Measurements from ENCODE around the gene ATRN. TPM values are rescaled to one million over a fixed set of nuclear protein-coding genes. Genes with fewer than 3 reads are reported as not detected.

The ATRN gene
- total RNA-seq, 1 donor from 2014 or later: 21.4 TPM

DNA sequence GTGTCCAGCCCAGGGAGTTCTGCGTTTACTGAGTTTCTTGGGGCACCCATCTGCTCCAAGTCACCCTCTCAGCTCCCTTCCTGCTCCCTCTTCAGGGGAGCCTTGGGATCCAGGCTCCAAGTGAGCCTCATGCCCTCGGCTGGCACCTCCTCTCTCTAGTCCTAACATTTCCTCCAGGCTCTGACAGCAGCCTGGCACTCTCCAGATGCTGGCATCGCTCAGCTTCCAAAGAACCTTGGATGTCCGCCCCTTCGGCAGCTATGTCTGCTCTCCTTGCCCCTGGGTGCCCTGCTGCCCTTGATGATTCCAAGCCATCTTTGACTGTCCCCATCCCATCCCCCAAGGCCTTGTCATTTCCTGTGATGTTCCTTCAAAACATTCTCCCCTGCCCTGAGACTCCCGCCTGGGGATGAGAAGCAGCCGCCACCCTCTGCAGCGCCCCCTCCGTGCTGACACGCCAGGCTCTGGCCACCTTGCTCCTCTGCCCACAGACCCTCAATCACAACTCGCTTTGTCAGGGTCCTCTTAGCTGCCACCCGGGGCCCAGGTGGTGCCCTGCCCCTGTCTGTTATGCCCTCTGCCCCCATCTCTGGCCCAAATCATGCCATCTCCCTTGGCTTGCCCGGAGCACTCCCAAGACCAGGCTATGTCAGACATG, 199.0 kb downstream of the ATRN start:
- Histone ChIP-seq H3K4me1 (ENCODE audit: control insufficient read depth in 3 of 3, insufficient read depth in 3 of 3, low read length in 3 of 3) (no peaks in the 10 kb centered on the region), H3K27ac (ENCODE audit: low read depth, low read length) (no peak overlapping the region), H3K9ac (ENCODE audit: low read depth in 1 of 3, low read length in 3 of 3) (no peak overlapping the region), H3K36me3 (ENCODE audit: control insufficient read depth in 3 of 3, insufficient read depth in 3 of 3, low read length in 3 of 3) (no peaks in the 10 kb centered on the region), H3K4me3 (ENCODE audit: low read length in 3 of 3) (no peak overlapping the region), H3K9me3 (ENCODE audit: control insufficient read depth in 3 of 3, low read length in 3 of 3) (no peaks in the 10 kb centered on the region), H3K27me3 (ENCODE audit: control insufficient read depth in 3 of 3, insufficient read depth in 3 of 3, low read length in 3 of 3) (peaks cover 2 to 26% (median 22%) of the 10 kb centered on the region in 3 donors)

DNA sequence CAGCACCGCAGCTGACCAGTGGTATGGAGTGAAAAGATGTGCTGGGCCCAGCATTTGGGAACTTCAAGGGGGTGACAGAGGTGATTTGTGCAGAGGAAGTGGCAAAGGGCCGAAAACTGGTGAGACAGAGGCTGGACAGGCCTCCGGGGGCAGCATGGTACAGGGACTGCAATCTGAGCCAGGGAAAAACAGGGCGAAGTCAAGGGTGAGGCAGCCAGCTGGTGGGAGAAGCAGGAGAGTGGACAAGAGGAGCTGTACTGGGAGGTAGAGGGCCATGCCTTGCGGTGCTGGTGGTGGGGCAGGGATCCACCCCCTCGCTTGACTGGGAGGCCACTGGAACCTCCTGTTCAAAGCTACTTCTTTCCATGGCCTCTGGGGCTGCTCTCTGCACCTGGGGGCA, 199.7 kb downstream of the ATRN start:
- Histone ChIP-seq H3K27ac (ENCODE audit: low read depth, low read length) (no peak overlapping the region), H3K9me3 (ENCODE audit: control insufficient read depth in 3 of 3, low read length in 3 of 3) (no peaks in the 10 kb centered on the region), H3K4me1 (ENCODE audit: control insufficient read depth in 3 of 3, insufficient read depth in 3 of 3, low read length in 3 of 3) (no peaks in the 10 kb centered on the region), H3K36me3 (ENCODE audit: control insufficient read depth in 3 of 3, insufficient read depth in 3 of 3, low read length in 3 of 3) (no peaks in the 10 kb centered on the region), H3K4me3 (ENCODE audit: low read length in 3 of 3) (no peak overlapping the region), H3K27me3 (ENCODE audit: control insufficient read depth in 3 of 3, insufficient read depth in 3 of 3, low read length in 3 of 3) (peaks cover 3 to 27% (median 24%) of the 10 kb centered on the region in 3 donors), H3K9ac (ENCODE audit: low read depth in 1 of 3, low read length in 3 of 3) (no peak overlapping the region)

DNA sequence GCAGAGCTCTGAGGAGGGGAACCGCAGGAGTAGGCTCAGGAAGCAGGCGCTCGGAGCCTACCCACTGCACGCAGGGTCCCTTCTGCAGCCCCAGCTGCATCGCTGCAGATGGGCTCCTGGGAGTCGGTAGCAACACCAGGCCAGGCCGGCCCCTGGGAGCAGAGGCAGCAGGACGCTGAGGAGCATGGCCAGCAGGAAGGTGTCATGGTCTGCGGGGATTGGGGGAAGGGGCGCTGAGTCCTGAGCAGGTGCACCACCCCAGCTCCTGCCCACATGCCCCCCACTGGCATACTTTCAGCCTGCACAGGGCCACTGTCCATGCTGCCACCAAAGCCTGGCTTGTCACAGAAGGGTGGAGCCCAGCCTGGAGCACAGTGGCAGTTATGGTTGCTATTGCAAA, 200.1 kb downstream of the ATRN start:
- Histone ChIP-seq H3K27ac (ENCODE audit: low read depth, low read length) (no peak overlapping the region), H3K9ac (ENCODE audit: low read depth in 1 of 3, low read length in 3 of 3) (no peak overlapping the region), H3K27me3 (ENCODE audit: control insufficient read depth in 3 of 3, insufficient read depth in 3 of 3, low read length in 3 of 3) (peaks cover 3 to 26% (median 24%) of the 10 kb centered on the region in 3 donors), H3K9me3 (ENCODE audit: control insufficient read depth in 3 of 3, low read length in 3 of 3) (no peaks in the 10 kb centered on the region), H3K4me1 (ENCODE audit: control insufficient read depth in 3 of 3, insufficient read depth in 3 of 3, low read length in 3 of 3) (no peaks in the 10 kb centered on the region), H3K4me3 (ENCODE audit: low read length in 3 of 3) (no peak overlapping the region), H3K36me3 (ENCODE audit: control insufficient read depth in 3 of 3, insufficient read depth in 3 of 3, low read length in 3 of 3) (peaks cover 0 to under 1% (median 0%) of the 10 kb centered on the region in 3 donors)

DNA sequence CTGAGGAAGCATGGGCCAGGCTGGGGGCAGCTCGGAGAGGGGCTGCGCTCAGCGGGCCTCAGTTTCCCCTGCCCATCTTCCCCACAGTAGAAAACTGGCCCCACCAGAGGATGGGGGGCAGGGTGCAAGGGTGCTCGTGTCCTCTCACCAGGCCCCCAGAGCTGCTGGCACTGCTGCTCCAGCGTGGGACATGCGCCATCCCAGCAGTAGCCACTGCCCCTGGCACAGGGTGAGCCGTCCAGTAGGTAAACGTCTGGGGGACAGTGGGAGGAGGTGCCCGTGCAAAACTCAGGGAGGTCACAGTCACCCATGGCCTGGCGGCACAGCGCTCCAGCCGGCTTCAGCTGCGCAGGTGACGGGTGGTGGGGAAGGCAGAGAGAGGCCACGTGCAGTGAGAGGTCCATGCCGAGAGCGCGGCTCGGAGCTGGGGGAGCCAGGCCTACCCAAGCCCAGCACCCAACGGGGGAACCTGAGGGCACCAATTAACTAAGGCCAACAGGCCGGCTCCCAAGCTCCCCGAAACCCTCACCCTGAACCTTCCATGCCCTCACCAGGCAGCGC, 201.2 kb downstream of the ATRN start:
- Histone ChIP-seq H3K4me3 (ENCODE audit: low read length in 3 of 3) (no peak overlapping the region), H3K27ac (ENCODE audit: low read depth, low read length) (no peak overlapping the region), H3K36me3 (ENCODE audit: control insufficient read depth in 3 of 3, insufficient read depth in 3 of 3, low read length in 3 of 3) (peaks cover 0 to 3% (median 0%) of the 10 kb centered on the region in 3 donors), H3K9me3 (ENCODE audit: control insufficient read depth in 3 of 3, low read length in 3 of 3) (no peaks in the 10 kb centered on the region), H3K27me3 (ENCODE audit: control insufficient read depth in 3 of 3, insufficient read depth in 3 of 3, low read length in 3 of 3) (peaks cover 3 to 24% (median 21%) of the 10 kb centered on the region in 3 donors), H3K9ac (ENCODE audit: low read depth in 1 of 3, low read length in 3 of 3) (no peak overlapping the region), H3K4me1 (ENCODE audit: control insufficient read depth in 3 of 3, insufficient read depth in 3 of 3, low read length in 3 of 3) (peaks cover 4% of the 10 kb centered on the region in 3 donors)

DNA sequence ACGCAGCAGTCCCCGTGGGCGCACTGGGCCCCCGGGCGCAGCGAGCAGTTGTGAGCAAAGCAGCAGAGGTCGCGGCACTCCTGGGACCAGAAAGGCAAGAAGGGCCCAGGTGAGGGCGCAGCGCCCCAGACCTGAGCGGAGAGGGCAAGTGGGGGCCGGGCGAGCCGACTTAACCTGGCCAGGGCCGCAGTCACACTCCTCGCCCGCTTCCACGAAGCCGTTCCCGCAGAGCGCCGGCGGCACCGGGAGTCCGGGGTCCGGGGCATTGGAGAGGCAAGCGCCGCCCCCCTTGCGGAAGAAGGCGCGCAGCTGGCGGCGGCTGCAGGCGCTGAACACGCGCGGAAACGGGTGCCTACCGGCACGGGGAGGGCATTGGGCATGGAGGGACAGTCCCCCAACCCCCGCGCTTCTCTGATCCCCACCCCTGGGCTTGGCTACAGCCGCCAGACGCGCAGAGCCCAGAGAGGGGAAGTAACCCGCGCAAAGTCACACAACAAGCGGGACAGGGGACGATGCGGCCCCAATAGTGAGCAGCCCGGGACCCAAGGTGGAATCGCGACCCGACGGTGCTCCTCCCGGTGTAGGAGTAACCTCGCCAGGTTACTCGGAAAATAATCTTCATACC, 201.8 kb downstream of the ATRN start:
- no peak overlapping the region for H3K27ac ChIP-seq (ENCODE audit: low read depth, low read length)
- H3K4me1 ChIP-seq (ENCODE audit: control insufficient read depth in 3 of 3, insufficient read depth in 3 of 3, low read length in 3 of 3): peaks cover 9 to 10% (median 10%) of the 10 kb centered on the region in 3 donors
- H3K4me3 ChIP-seq (ENCODE audit: low read length in 3 of 3): no peak overlapping the region
- H3K9me3 ChIP-seq (ENCODE audit: control insufficient read depth in 3 of 3, low read length in 3 of 3): no peaks in the 10 kb centered on the region
- H3K36me3 ChIP-seq (ENCODE audit: control insufficient read depth in 3 of 3, insufficient read depth in 3 of 3, low read length in 3 of 3): peaks cover 0 to 3% (median 0%) of the 10 kb centered on the region in 3 donors
- H3K27me3 ChIP-seq (ENCODE audit: control insufficient read depth in 3 of 3, insufficient read depth in 3 of 3, low read length in 3 of 3): peaks cover 3 to 24% (median 21%) of the 10 kb centered on the region in 3 donors
- H3K9ac ChIP-seq (ENCODE audit: low read depth in 1 of 3, low read length in 3 of 3): no peak overlapping the region

DNA sequence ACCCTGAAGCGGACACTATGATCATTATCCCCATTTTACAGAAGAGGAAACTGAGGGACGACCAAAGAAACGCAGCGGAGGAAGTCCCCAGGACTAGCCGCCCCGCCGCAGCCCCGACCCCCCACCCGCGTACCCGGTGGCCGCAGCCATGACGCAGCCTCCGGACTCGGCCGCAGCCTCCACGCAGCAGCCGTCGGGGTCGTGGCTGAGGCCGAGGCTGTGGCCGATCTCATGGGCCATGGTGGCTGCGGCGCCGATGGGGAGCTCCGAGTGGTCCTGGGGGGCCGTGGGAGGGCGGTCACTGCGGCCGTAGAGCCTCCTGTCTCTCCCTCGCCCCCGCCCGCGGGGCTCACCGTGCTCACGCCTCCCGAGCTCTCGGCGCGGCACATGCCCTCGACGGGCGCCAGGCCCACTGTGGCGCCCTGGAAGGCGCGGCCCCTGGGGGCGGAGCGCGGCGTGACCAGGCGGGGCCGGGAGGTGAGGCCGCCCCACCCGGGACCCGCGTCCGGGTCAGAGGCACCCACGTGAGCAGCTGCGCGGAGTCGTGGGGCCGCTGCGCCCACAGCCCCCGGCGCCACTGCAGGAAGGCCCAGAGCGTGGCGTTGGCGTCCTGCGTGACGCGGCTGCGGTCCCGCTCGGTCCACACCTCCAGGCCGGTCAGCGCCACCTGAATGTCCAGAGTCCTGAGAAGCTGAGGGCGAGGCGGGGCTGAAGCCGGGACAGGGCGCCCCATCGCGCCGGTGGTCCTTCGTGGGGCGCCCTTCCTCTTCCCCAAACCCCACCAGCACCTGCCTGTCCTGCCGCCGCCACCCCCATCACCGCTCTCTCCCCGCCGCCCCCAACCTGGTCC, 202.6 kb downstream of the ATRN start:
- no peak overlapping the region for H3K9ac ChIP-seq (ENCODE audit: low read depth in 1 of 3, low read length in 3 of 3)
- H3K9me3 ChIP-seq (ENCODE audit: control insufficient read depth in 3 of 3, low read length in 3 of 3): no peaks in the 10 kb centered on the region
- no peak overlapping the region for H3K27ac ChIP-seq (ENCODE audit: low read depth, low read length)
- H3K4me1 ChIP-seq (ENCODE audit: control insufficient read depth in 3 of 3, insufficient read depth in 3 of 3, low read length in 3 of 3): peaks cover 9 to 14% (median 10%) of the 10 kb centered on the region in 3 donors
- no peak overlapping the region for H3K4me3 ChIP-seq (ENCODE audit: low read length in 3 of 3)
- peaks cover 0 to 3% (median 0%) of the 10 kb centered on the region in 3 donors for H3K36me3 ChIP-seq (ENCODE audit: control insufficient read depth in 3 of 3, insufficient read depth in 3 of 3, low read length in 3 of 3)
- H3K27me3 ChIP-seq (ENCODE audit: control insufficient read depth in 3 of 3, insufficient read depth in 3 of 3, low read length in 3 of 3): peaks cover 3 to 24% (median 21%) of the 10 kb centered on the region in 3 donors

DNA sequence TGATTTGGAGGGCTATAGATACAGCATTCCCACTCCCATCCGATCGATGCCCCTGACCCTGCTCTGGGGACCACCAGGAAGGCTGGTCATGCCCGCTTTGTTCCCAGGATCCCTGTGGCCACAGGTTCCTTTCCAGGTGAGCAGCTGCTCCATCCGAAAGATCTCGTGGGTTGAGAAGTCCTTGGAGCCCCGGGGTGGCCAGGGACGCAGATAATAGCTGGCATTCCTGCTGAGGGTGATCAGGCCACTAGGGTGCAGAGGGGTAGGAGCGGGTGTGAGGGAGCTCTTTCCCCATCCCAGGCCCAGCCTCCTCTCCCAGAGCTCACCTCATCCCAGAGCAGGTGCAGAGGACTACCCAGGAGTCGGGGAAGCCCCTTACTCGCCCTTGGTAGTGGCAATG, 203.6 kb downstream of the ATRN start:
- Histone ChIP-seq H3K4me1 (ENCODE audit: control insufficient read depth in 3 of 3, insufficient read depth in 3 of 3, low read length in 3 of 3) (peaks cover 9 to 16% (median 10%) of the 10 kb centered on the region in 3 donors), H3K9me3 (ENCODE audit: control insufficient read depth in 3 of 3, low read length in 3 of 3) (no peaks in the 10 kb centered on the region), H3K9ac (ENCODE audit: low read depth in 1 of 3, low read length in 3 of 3) (no peak overlapping the region), H3K27ac (ENCODE audit: low read depth, low read length) (no peak overlapping the region), H3K27me3 (ENCODE audit: control insufficient read depth in 3 of 3, insufficient read depth in 3 of 3, low read length in 3 of 3) (peaks cover 3 to 24% (median 21%) of the 10 kb centered on the region in 3 donors), H3K36me3 (ENCODE audit: control insufficient read depth in 3 of 3, insufficient read depth in 3 of 3, low read length in 3 of 3) (peaks cover 0 to 3% (median 0%) of the 10 kb centered on the region in 3 donors), H3K4me3 (ENCODE audit: low read length in 3 of 3) (no peak overlapping the region)

DNA sequence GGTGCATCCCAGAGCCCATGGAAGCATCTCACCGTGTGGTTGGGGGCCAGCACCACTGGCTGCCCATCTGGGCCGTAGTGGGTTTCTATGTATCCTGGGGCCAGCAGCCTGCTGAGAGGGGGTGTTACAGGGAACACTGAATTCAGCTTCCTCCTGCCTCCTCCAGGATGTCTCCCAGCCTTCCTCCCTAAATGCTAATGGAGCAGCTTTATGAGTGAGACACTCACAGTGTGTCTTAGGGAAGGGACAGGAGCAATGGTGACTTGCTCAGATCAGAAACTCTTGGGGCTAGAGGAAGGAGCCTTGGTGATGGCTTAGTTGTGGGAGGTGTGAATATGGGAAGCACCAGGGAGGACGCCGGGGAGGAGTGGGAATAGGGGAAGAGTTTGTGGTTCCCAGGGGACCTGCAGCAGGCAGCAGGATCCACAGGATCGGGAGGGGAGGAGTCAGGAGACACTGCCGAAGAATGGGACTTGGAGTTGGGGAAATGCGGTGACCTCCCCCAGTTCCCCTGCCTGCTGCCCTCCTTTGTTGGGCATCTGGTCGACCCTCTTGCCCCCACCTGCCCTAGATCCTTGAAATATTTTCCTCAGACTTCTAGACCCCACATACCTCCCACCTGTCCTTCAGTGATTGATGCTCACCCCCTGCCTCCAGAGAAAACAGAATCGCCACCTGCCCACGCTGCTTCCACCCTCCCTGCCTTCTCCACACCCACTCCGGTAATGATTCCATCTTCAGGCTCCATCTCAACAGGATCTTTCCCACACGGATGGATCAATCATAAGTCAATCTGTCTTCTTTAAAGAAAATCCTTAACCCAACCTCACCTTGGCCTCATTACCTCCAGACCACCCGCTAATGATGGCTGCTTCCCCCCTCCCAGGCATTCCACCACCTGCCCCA, 204.4 kb downstream of the ATRN start:
- H3K9me3 ChIP-seq (ENCODE audit: control insufficient read depth in 3 of 3, low read length in 3 of 3): no peaks in the 10 kb centered on the region
- peaks cover 9 to 19% (median 10%) of the 10 kb centered on the region in 3 donors for H3K4me1 ChIP-seq (ENCODE audit: control insufficient read depth in 3 of 3, insufficient read depth in 3 of 3, low read length in 3 of 3)
- H3K36me3 ChIP-seq (ENCODE audit: control insufficient read depth in 3 of 3, insufficient read depth in 3 of 3, low read length in 3 of 3): peaks cover 0 to 3% (median 0%) of the 10 kb centered on the region in 3 donors
- no peak overlapping the region for H3K9ac ChIP-seq (ENCODE audit: low read depth in 1 of 3, low read length in 3 of 3)
- no peak overlapping the region for H3K27ac ChIP-seq (ENCODE audit: low read depth, low read length)
- H3K27me3 ChIP-seq (ENCODE audit: control insufficient read depth in 3 of 3, insufficient read depth in 3 of 3, low read length in 3 of 3): peaks cover 3 to 24% (median 21%) of the 10 kb centered on the region in 3 donors
- no peak overlapping the region for H3K4me3 ChIP-seq (ENCODE audit: low read length in 3 of 3)

DNA sequence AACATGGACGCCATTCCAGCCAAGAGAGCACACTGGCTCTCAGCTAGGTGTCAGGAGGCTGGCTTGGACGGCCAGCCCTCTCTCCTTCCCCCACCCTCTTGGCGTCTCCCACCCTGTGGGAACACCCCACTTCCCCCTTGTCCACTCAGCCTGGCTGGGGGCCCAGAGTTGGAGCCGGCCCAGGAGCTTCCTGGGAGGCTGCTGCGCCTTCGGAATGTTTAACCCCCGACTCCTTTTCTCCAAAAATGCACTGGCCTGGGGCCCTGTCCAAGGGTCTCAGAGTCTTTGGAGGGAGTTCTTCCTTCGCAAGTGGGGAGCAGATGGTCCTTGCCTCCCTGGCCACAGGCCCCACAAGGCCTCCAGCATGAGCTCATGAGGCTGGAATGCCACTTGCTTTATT, 206.9 kb downstream of the ATRN start:
- Histone ChIP-seq H3K4me3 (ENCODE audit: low read length in 3 of 3) (no peak overlapping the region), H3K36me3 (ENCODE audit: control insufficient read depth in 3 of 3, insufficient read depth in 3 of 3, low read length in 3 of 3) (peaks cover 0 to 3% (median 0%) of the 10 kb centered on the region in 3 donors), H3K27me3 (ENCODE audit: control insufficient read depth in 3 of 3, insufficient read depth in 3 of 3, low read length in 3 of 3) (peaks cover 11 to 25% (median 24%) of the 10 kb centered on the region in 3 donors), H3K27ac (ENCODE audit: low read depth, low read length) (no peak overlapping the region), H3K9me3 (ENCODE audit: control insufficient read depth in 3 of 3, low read length in 3 of 3) (no peaks in the 10 kb centered on the region), H3K9ac (ENCODE audit: low read depth in 1 of 3, low read length in 3 of 3) (no peak overlapping the region), H3K4me1 (ENCODE audit: control insufficient read depth in 3 of 3, insufficient read depth in 3 of 3, low read length in 3 of 3) (peaks cover 13 to 19% (median 16%) of the 10 kb centered on the region in 3 donors)

Measured in skeletal muscle tissue (tissue), 4 donors.